Skeletal muscle satellite cell (primary cell): ENCODE results near the gene CACNA1D.
"Not testable (repeated sequence)": the region's sequence is repeated elsewhere in the genome, so short reads cannot be mapped to it uniquely, and the experiment has no call there.

ENCODE experiments used
- H3K27me3 ChIP-seq: 2 replicates; pipeline ENCODE4 v1.7.0; 2013; ENCODE audit warnings: low read length; ENCODE audit not compliant: control insufficient read depth, insufficient read depth
- H3K36me3 ChIP-seq: 2 replicates; pipeline ENCODE4 v1.7.0; 2013; ENCODE audit warnings: mild to moderate bottlenecking, control low read depth, low read length; ENCODE audit not compliant: insufficient read depth
- H3K4me1 ChIP-seq: 2 replicates; pipeline ENCODE4 v1.7.0; 2013; ENCODE audit warnings: low read length; ENCODE audit not compliant: control insufficient read depth, insufficient read depth
- H3K4me2 ChIP-seq: 2 replicates; pipeline ENCODE4 v1.7.0; 2013; ENCODE audit warnings: mild to moderate bottlenecking, low read length
- H3K4me3 ChIP-seq: 2 replicates; pipeline ENCODE4 v1.7.0; 2013; ENCODE audit warnings: low read length
- H3K9ac ChIP-seq: 2 replicates; pipeline ENCODE4 v1.7.0; 2013; ENCODE audit warnings: mild to moderate bottlenecking, low read depth, low read length, moderate library complexity
- H3K9me3 ChIP-seq: replicated peaks from 2 replicates; pipeline ENCODE4 v1.7.0; 2013; ENCODE audit warnings: mild to moderate bottlenecking, control low read depth, low read length

Gene CACNA1D

DNA sequence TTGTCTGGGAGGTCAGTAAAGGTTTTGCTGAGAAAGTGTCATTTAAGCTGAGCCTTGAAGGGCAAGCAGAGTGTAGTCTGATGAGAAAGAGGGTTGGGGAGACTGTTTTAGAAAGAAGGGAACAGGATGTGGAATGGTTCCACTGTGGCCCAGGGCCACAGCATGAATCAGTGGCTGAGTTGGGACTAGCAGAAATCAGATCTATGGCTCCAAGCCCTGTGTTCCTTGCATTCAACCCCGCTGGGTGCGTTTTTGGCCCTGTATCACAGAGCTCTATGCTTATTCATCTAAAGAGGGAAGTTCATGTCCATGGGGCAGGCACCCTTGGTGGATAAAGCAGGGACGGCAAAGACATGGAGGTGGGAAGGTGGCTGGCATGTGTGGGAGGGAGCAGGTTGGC is 151.3 kb downstream of the CACNA1D start:
- Histone ChIP-seq H3K9me3 (no peaks in the 10 kb centered on the region), H3K36me3 (no peaks in the 10 kb centered on the region), H3K4me2 (no peak overlapping the region), H3K4me1 (no peaks in the 10 kb centered on the region), H3K27me3 (no peaks in the 10 kb centered on the region), H3K4me3 (no peak overlapping the region), H3K9ac (no peak overlapping the region)

DNA sequence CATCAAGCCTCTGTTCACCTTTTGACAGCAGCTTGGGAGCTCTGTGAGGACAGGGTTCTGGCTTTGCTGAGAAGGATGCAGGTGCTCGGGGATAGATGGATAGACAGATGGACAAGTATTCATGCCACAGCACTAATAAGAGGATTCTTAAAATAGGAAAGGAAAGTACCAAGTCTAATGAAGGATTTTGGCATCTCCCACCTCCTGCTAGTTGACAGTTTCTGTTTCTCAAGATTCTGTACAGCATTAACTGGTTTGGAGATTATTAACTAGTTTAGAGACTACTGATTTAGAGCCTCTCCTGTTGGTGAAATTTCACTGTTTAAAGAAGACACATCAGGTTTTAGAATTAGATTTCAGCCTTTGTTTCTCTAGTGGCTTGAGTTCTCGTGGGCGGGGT is 152.3 kb downstream of the CACNA1D start:
- no peaks in the 10 kb centered on the region for H3K27me3 ChIP-seq
- no peaks in the 10 kb centered on the region for H3K36me3 ChIP-seq
- no peak overlapping the region for H3K4me2 ChIP-seq
- no peak overlapping the region for H3K4me3 ChIP-seq
- no peaks in the 10 kb centered on the region for H3K9me3 ChIP-seq
- no peaks in the 10 kb centered on the region for H3K4me1 ChIP-seq
- no peak overlapping the region for H3K9ac ChIP-seq

DNA sequence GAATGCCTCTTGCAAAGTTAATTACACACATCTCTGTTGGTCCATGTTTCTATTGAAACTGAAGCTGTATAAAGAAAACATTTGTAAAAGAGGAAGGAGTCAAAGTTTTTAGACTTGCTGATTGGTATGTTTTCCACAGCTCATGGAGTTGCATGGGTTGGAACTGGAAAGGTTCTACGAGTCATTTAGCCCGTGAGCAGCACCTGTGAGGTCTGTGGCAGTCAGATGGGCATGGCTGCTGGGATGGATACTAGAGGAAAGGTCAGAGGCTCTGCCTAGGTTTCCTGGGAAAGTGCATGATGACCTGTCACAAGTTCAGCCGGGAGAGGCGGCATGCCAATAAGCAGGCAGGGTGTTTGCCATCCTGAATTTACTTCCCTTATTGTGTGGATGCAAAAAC is 155.4 kb downstream of the CACNA1D start:
- Histone ChIP-seq H3K9me3 (no peaks in the 10 kb centered on the region), H3K4me1 (no peaks in the 10 kb centered on the region), H3K9ac (no peak overlapping the region), H3K4me3 (no peak overlapping the region), H3K36me3 (no peaks in the 10 kb centered on the region), H3K27me3 (no peaks in the 10 kb centered on the region), H3K4me2 (no peak overlapping the region)

DNA sequence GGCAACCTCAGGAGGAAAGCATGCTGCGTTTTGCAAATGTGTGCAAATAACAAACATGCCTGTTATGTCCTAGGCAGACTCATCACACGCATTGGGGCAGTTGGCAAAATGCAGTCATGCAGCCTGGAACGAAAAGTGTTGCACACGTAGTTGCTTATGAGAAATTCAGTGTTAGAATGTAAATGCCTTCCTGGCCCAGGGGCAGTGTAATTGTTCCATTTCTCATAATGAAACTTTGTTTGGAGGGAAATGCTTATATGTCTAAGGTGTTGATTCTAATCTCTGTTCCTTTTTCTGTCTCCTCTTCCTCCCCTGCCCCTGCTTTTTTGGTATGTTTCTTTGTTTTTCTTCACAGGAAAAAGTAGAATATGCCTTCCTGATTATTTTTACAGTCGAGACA is 156.0 kb downstream of the CACNA1D start:
- Histone ChIP-seq H3K27me3 (no peaks in the 10 kb centered on the region), H3K36me3 (no peaks in the 10 kb centered on the region), H3K4me2 (no peak overlapping the region), H3K4me3 (no peak overlapping the region), H3K9me3 (no peaks in the 10 kb centered on the region), H3K9ac (no peak overlapping the region), H3K4me1 (no peaks in the 10 kb centered on the region)

DNA sequence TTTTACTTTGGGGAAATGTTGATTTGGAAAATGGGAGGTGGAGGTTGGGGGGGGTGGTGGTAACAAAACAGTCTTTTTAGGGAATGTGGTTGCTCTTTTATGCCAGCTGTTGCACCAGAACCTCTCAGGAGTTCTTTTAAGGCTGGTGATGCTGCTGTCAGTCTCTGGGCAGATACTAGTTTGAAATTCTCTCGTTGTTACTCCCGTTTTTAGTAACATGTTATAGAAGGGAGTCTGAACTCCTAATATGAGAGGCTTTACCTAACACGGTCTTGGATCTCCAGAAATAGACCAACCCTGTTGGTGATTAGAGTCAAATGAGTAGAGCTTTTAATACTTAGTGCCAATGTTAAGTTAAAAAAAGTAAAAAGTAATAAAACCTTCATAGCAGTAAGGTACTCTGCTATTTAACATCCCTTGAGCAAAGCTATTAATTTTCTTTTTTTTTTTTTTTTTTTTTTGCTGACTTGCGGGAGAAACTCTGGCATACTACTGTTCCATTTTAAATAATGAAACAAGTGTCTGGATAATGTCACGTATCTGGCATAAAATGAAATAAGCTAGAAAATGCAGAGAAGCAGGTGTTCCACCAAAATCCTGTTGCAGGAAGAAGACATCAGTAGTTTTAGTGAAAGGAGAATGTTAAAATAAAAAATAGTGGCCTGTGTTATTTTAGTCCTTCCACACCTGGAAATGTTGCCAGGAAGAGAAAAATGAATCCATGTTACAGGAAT is 156.7 kb downstream of the CACNA1D start:
- Histone ChIP-seq H3K4me2 (no peak overlapping the region), H3K9me3 (no peaks in the 10 kb centered on the region), H3K4me3 (no peak overlapping the region), H3K4me1 (no peaks in the 10 kb centered on the region), H3K9ac (no peak overlapping the region), H3K36me3 (no peaks in the 10 kb centered on the region), H3K27me3 (no peaks in the 10 kb centered on the region)

DNA sequence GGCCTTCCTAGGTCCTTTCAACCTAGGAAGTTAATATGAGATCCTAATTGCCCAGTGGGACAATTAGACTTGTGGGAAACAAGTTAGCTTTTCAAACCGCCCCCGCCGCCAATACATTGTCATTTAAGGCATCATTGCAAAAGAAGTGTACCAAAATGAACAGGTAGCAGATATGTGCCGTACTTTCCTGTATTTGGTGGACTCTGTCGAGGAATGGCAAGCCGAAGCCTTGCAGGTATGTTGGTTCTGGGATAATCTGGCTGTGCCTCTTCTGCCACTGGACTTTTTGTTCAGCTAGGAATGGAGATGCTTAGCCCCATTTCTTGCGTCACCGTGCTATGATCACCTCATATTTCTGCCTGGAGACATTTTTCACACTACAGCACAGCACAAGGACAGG is 157.5 kb downstream of the CACNA1D start:
- Histone ChIP-seq H3K27me3 (no peaks in the 10 kb centered on the region), H3K36me3 (no peaks in the 10 kb centered on the region), H3K9ac (no peak overlapping the region), H3K9me3 (no peaks in the 10 kb centered on the region), H3K4me2 (no peak overlapping the region), H3K4me3 (no peak overlapping the region), H3K4me1 (no peaks in the 10 kb centered on the region)

DNA sequence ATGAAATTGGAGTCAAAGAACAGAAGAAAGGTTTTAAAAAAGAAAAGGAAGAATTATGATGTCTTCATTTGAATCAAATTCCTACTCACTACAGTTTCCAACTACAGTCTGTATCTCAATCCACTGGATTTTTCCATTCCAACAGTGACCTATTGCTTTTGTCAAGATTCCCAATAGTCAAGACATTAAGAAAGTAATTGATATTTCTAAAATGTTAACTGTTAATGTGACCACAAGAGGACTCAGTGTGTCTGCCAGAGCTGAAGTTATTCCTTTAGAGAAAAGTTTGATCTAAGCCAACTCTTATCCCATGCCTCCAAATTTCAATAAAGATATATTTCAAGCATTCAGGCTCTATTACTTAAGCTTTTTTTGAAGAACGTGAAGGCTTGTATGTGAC is 163.2 kb downstream of the CACNA1D start:
- Histone ChIP-seq H3K9me3 (peaks cover 6% of the 10 kb centered on the region), H3K4me1 (no peaks in the 10 kb centered on the region), H3K4me3 (no peak overlapping the region), H3K4me2 (no peak overlapping the region), H3K9ac (no peak overlapping the region), H3K36me3 (no peaks in the 10 kb centered on the region), H3K27me3 (peaks cover 7% of the 10 kb centered on the region)

DNA sequence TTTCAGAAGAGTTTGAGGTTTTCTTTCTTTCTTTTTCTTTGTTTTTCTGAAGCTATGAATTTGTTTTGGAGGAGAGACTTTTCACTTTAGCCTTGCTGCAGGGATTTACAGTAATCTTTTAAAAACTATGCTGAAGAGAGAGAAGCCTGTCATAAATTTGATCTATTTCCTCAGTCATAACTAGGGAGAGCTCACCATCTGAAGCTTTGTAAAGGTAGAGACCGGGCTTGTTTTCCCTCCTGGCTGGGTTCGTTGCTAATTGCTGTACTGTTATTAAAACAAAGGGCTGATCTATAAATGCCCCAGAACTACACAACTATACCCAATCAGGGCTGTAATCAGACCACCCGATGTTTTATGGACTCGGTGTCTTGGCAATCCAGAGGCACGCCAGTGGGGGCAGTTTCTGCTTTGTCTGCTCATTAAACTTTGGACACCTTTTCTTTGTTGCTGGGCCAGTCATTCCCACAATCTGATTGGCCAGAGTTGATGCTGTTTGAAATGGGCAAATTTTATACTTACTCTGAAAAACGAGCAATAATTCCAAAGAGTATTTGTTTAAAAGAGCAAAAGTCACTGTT is 164.3 kb downstream of the CACNA1D start:
- Histone ChIP-seq H3K36me3 (no peaks in the 10 kb centered on the region), H3K4me3 (no peak overlapping the region), H3K9me3 (peaks cover 6% of the 10 kb centered on the region), H3K27me3 (peaks cover 7% of the 10 kb centered on the region), H3K4me1 (no peaks in the 10 kb centered on the region), H3K4me2 (no peak overlapping the region), H3K9ac (no peak overlapping the region)

DNA sequence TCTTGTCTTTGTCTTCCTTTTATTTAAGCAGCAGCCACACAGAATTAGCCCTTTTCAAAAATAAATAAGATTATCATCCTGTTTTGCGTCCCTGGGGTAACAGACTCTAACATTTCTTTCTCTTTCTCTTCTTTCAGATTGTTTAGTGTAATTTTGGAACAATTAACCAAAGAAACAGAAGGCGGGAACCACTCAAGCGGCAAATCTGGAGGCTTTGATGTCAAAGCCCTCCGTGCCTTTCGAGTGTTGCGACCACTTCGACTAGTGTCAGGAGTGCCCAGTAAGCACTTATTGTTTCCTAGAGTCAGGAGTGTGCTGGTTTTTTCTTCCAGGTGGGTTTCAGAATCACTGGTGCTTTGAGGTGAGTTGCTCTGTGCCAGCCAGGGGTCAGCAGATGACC is 165.6 kb downstream of the CACNA1D start:
- no peak overlapping the region for H3K9ac ChIP-seq
- H3K9me3 ChIP-seq = peaks cover 6% of the 10 kb centered on the region
- H3K36me3 ChIP-seq = no peaks in the 10 kb centered on the region
- no peak overlapping the region for H3K4me2 ChIP-seq
- no peak overlapping the region for H3K4me3 ChIP-seq
- no peaks in the 10 kb centered on the region for H3K4me1 ChIP-seq
- H3K27me3 ChIP-seq = peaks cover 7% of the 10 kb centered on the region

DNA sequence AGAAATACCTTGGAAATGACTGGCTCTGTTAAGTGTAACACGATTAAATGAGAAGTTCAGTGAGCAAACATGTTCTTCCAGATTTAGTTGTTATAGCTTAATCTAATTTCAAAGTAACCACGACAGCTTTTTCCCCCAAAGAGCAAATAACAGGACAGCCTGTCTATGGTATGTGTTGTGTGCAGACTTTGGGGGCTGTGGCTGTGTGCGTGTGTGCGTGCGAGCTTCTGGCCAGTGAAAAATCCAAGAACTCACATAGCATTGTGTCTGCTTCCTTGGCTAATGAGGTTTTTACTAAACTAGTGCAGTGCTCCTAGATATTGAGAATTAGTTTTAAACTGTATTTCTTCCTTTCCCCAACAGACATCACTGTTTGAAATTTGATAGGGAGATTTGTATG is 167.1 kb downstream of the CACNA1D start:
- H3K4me3 ChIP-seq = no peak overlapping the region
- peaks cover 6% of the 10 kb centered on the region for H3K9me3 ChIP-seq
- H3K9ac ChIP-seq = no peak overlapping the region
- H3K4me1 ChIP-seq = no peaks in the 10 kb centered on the region
- no peaks in the 10 kb centered on the region for H3K36me3 ChIP-seq
- no peak overlapping the region for H3K4me2 ChIP-seq
- peaks cover 7% of the 10 kb centered on the region for H3K27me3 ChIP-seq

DNA sequence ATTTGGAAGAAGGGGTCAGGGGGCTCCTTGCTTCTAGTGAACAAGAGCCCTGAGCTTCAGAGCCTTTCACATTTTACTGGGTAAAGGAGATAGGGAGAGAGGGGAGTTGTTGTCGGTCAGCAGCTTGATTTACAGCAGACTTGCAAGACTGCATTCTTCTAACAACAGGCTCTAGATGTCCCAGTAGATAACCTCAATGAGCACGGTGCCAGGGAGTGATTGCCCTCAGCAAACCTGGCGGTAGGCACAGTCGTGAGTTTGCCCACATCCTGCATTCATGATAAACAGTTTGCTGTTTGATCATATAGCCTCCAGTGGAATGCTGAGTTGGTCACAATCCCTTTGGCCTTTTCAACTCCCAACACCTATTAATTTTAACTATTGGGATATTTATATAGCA is 170.4 kb downstream of the CACNA1D start:
- not testable (repeated sequence) for H3K4me2 ChIP-seq, H3K4me3 ChIP-seq, H3K9ac ChIP-seq, H3K4me1 ChIP-seq, H3K9me3 ChIP-seq, H3K36me3 ChIP-seq, H3K27me3 ChIP-seq
